K562 (cell line): Measurements from ENCODE around the gene PHETA1. TPM values are rescaled to one million over a fixed set of nuclear protein-coding genes. Genes with fewer than 3 reads are reported as not detected.
A peak's percentile ranks its signal among the peaks of the same experiment; 100 is the strongest.
"Not testable (repeated sequence)": the region's sequence is repeated elsewhere in the genome, so short reads cannot be mapped to it uniquely, and the experiment has no call there.

ENCODE experiments used
- ATAC-seq: fragments of 200-7000 bp; cut with Tn5 transposase; 3 replicates; pipeline ENCODE4 v1.9.1; 2020; ENCODE audit warnings: moderate library complexity
- BruUV-seq: library from RNA; stranded (reverse); fragments of 400-500 nt; replicated peaks from 2 replicates; lab custom pipeline; 2021; lab: Mats Ljungman, UMichigan
- CTCF ChIA-PET: fragments of 300-600 bp; formaldehyde crosslinking; extraction: SDS; loops from one replicate; lab custom pipeline; 2021; ENCODE audit warnings: low intra/inter-chr PET ratio; lab: Yijun Ruan, JAX
- POLR2A ChIA-PET: fragments of 300-600, 350-650 bp; sonication (Branson Sonifier 250); formaldehyde crosslinking; extraction: SDS; loops from one replicate; lab custom pipeline; 2021; ENCODE audit warnings: antibody characterized with exemption, inconsistent platforms; lab: Yijun Ruan, JAX
- DNase-seq, 4 experiments: peaks; one replicate each; pipeline versions ENCODE4 v3.0.0 to v3.0.0-alpha.2; 2011 to 2018; ENCODE audit warnings: low spot score in 3 of 4, mixed read lengths in 3 of 4; ENCODE audit errors: extremely low read depth in 1 of 4
- FAIRE-seq: peaks from 2 replicates; lab custom pipeline; 2011; peaks lifted over from hg19 to GRCh38; lab: Jason Lieb, UNC
- H2AFZ ChIP-seq: 2 replicates; pipeline ENCODE4 v1.6.0; 2011; ENCODE audit warnings: low read depth, low read length, control low read depth, inconsistent platforms
- H3K27ac ChIP-seq: fragments of 200-600 bp; 3 replicates; pipeline ENCODE4 v1.8.0; 2011; ENCODE audit warnings: low read depth, mild to moderate bottlenecking, control low read depth, inconsistent platforms, low read length, moderate library complexity, mixed read lengths; ENCODE audit errors: extremely low read depth
- H3K27me3 ChIP-seq, 2 experiments: fragments of 300-600 bp in 1 of 2; 2 replicates in 1 of 2; 3 replicates in 1 of 2; pipeline versions ENCODE4 v1.6.0 to v1.8.0; 2011; ENCODE audit warnings: inconsistent platforms in 2 of 2, low read length in 2 of 2, mild to moderate bottlenecking in 1 of 2, mixed read lengths in 1 of 2, moderate library complexity in 1 of 2; ENCODE audit not compliant: control insufficient read depth in 2 of 2, insufficient read depth in 2 of 2
- H3K36me3 ChIP-seq: fragments of 300-600 bp; 3 replicates; pipeline ENCODE4 v1.8.0; 2011; ENCODE audit warnings: mild to moderate bottlenecking, low read length, inconsistent platforms; ENCODE audit not compliant: control insufficient read depth, insufficient read depth
- H3K4me1 ChIP-seq, 2 experiments: fragments of 200-600 bp in 1 of 2; replicated peaks in 1 of 2; 2 replicates in 1 of 2; 3 replicates in 1 of 2; pipeline versions ENCODE4 v1.5.1 to v1.8.0; 2011; ENCODE audit warnings: inconsistent platforms in 2 of 2, low read length in 2 of 2, mild to moderate bottlenecking in 1 of 2, mixed read lengths in 1 of 2, moderate library complexity in 1 of 2; ENCODE audit not compliant: control insufficient read depth in 2 of 2, insufficient read depth in 2 of 2
- H3K4me2 ChIP-seq: 2 replicates; pipeline ENCODE4 v1.6.1; 2011; ENCODE audit warnings: low read length, control low read depth, inconsistent platforms, mixed read lengths; ENCODE audit not compliant: insufficient read depth
- H3K4me3 ChIP-seq: fragments of 200-600 bp; sonication (generic), shearing (Covaris generic); 2 replicates; pipeline ENCODE4 v1.5.1; 2016; ENCODE audit warnings: control low read depth, inconsistent platforms
- H3K79me2 ChIP-seq: fragments of 200-600 bp; 3 replicates; pipeline ENCODE4 v1.8.0; 2011; ENCODE audit warnings: low read length, inconsistent platforms; ENCODE audit not compliant: control insufficient read depth, insufficient read depth
- H3K9ac ChIP-seq, 2 experiments: 2 replicates each; pipeline versions ENCODE4 v1.6.0 to v1.6.1; 2011; ENCODE audit warnings: low read depth in 2 of 2, low read length in 2 of 2, control low read depth in 1 of 2, inconsistent platforms in 1 of 2, mild to moderate bottlenecking in 1 of 2, mixed read lengths in 1 of 2; ENCODE audit not compliant: insufficient read depth in 1 of 2
- H3K9me1 ChIP-seq: one replicate; pipeline ENCODE4 v1.6.0; 2011; ENCODE audit warnings: inconsistent platforms, mild to moderate bottlenecking, low read length, moderate library complexity; ENCODE audit not compliant: control insufficient read depth, insufficient read depth
- H3K9me3 ChIP-seq: replicated peaks from 2 replicates; pipeline ENCODE4 v1.5.1; 2011; ENCODE audit warnings: low read depth, low read length, inconsistent platforms; ENCODE audit not compliant: control insufficient read depth, insufficient read depth
- H4K20me1 ChIP-seq: replicated peaks from 2 replicates; pipeline ENCODE4 v1.6.1; 2011; ENCODE audit warnings: low read length, inconsistent platforms, mixed read lengths; ENCODE audit not compliant: control insufficient read depth, insufficient read depth
- CBFA2T3 ChIP-seq: fragments of 450-650 bp; IDR thresholded peaks from 2 replicates; pipeline ENCODE4 v1.6.1; 2017
- KDM1A ChIP-seq, 2 experiments: fragments of 450-650 bp; IDR thresholded peaks; 2 replicates each; pipeline ENCODE4 v1.6.1; 2016; ENCODE audit warnings: mild to moderate bottlenecking in 2 of 2
- LARP7 ChIP-seq: fragments of 450-650 bp; IDR thresholded peaks from 2 replicates; pipeline ENCODE4 v1.6.1; 2016
- SMAD4 ChIP-seq: fragments of 250-450 bp; sonication (Bioruptor Pico); conservative IDR thresholded peaks from 2 replicates; pipeline ENCODE4 v1.8.0; 2021; ENCODE audit warnings: inconsistent platforms, mild to moderate bottlenecking, moderate library complexity
- SMARCE1 ChIP-seq: fragments of 450-650 bp; IDR thresholded peaks from 2 replicates; pipeline ENCODE4 v1.7.1; 2016; ENCODE audit warnings: mild to moderate bottlenecking
- THRAP3 ChIP-seq: fragments of 450-650 bp; IDR thresholded peaks from 2 replicates; pipeline ENCODE4 v1.6.1; 2016; ENCODE audit warnings: mild to moderate bottlenecking, inconsistent platforms, borderline replicate concordance
- TOE1 ChIP-seq, 2 experiments: fragments of 450-650 bp in 1 of 2; sonication (generic) in 1 of 2; formaldehyde crosslinking in 1 of 2; IDR thresholded peaks; 2 replicates each; pipeline versions ENCODE4 v1.7.1 to v1.8.0; 2016 to 2022; ENCODE audit warnings: borderline replicate concordance in 2 of 2, mild to moderate bottlenecking in 2 of 2, antibody characterized with exemption in 1 of 2, inconsistent platforms in 1 of 2, low read depth in 1 of 2, missing genetic modification reagents in 1 of 2, moderate library complexity in 1 of 2
- TRIM24 ChIP-seq, 2 experiments: fragments of 450-650 bp; IDR thresholded peaks; 2 replicates each; pipeline ENCODE4 v1.6.1; 2016
- WGBS: fragments of 100-300 bp; shearing (Covaris generic); methylation state at CpG from one replicate; pipeline ENCODE4 v1.1.6; 2016; ENCODE audit warnings: low coverage, mixed read lengths; ENCODE audit not compliant: insufficient coverage; ENCODE audit errors: missing lambda C conversion rate; 5-methylcytosine and 5-hydroxymethylcytosine counted together
- in situ Hi-C: fragments of 300-500 bp; cut with MboI; formaldehyde crosslinking; loops from 4 replicates; pipeline ENCODE4 v1.15.0; 2018; ENCODE audit warnings: inconsistent platforms, mixed read lengths
- intact Hi-C: fragments of 100-400 bp; cut with micrococcal nuclease; formaldehyde crosslinking; loops from 2 replicates; pipeline ENCODE4 v1.14.2; 2022
- polyA plus RNA-seq, 8 experiments: library from polyadenylated mRNA; depleted of rRNA in 4 of 8; stranded (reverse) in 5 of 8; unstranded in 3 of 8; fragments of >200 nt; fragmentation: Nextera tagmentation in 2 of 8; fragmentation: Illumina TruSeq in 1 of 8; extraction: Ambion mirVana in 2 of 8; extraction: Trizol in 1 of 8; gene quantifications; 2 replicates each; pipeline versions ENCODE4 v1.2.1 to v1.2.3, GENCODE V29; 2011 to 2014; ENCODE audit warnings: inconsistent platforms in 1 of 8, missing spikeins in 1 of 8
- total RNA-seq, 7 experiments: library from RNA; depleted of rRNA in 6 of 7; stranded (reverse); fragments of >200 nt in 6 of 7; fragmentation: Illumina TruSeq in 2 of 7; extraction: Trizol in 2 of 7; gene quantifications; 2 replicates each; pipeline versions ENCODE4 v1.2.1 to v1.2.3, GENCODE V29; 2011 to 2021; ENCODE audit warnings: low replicate concordance in 1 of 7
- TF ChIP-seq, protein P1 (sequence below): fragments of 450-650 bp; IDR thresholded peaks from 2 replicates; pipeline ENCODE4 v1.6.1; 2016; ENCODE audit warnings: antibody characterized with exemption
- TF ChIP-seq, protein P2 (sequence below), 2 experiments: fragments of 450-650 bp; IDR thresholded peaks; 2 replicates each; pipeline ENCODE4 v1.6.1; 2016

PHETA1 gene
- total and polyA plus RNA-seq, 9 of the 15 experiments (the other 6 are each of a cell fraction or from before 2014, with no cell fraction given) = 0.03 to 12.4 (median 3.0) TPM

DNA sequence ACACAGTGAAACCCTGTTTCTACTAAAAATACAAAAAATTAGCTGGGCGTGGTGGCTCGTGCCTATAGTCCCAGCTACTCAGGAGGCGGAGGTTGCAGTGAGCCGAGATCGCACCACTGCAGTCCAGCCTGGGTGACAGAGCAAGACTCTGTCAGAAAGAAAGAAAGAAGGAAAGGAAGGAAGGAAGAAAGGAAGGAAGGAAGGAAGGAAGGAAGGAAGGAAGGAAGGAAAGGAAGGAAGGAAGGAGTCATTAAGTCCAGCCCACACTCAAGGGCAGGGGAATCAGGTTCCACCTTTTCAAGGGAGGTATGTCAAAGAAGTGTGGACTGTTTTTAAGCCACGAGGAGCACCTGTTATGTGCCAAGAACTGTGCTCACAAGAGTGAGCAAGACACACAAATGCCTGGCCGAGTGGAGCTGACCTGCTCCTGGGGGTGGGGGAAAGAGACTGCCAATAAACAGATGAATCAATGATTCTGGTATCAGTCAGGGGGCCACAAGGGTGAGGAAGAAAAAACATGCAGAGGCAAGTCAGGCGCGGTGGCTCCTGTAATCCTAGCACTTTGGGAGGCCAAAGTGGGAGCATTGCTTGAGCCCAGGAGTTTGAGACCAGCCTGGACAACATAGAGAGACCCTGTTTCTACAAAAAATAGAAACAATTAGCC is 31.0 kb upstream of the PHETA1 start:
- POLR2A ChIA-PET = interaction anchor here (1.2 kb wide), 1 partner anchor 57 kb away, joined by 3 read pairs; no protein-coding TSS in a partner anchor
- CTCF ChIA-PET = interaction anchor here (0.7 kb wide), 1 partner anchor 273 kb away, joined by 9 read pairs; no protein-coding TSS in a partner anchor
- H4K20me1 ChIP-seq; H3K79me2 ChIP-seq; H3K36me3 ChIP-seq; H3K27me3 ChIP-seq; ATAC-seq; FAIRE-seq; DNase-seq; BruUV-seq; H3K9me3 ChIP-seq; H3K4me3 ChIP-seq; H3K27ac ChIP-seq; H3K9me1 ChIP-seq; in situ Hi-C loops; TF ChIP-seq TOE1 (CRISPR knock-in tag; IDR thresholded peaks at IDR 0.05; ENCODE audit: borderline replicate concordance, low read depth): not testable (repeated sequence)
- Histone ChIP-seq H3K4me1 (peaks cover 36% of the 10 kb centered on the region in 2 experiments; a peak in 4 of 5 replicates), H2AFZ (peak overlapping the region; percentile 71), H3K9ac (peak overlapping the region in 1 of 2 experiments; percentile 22; a peak in 1 of 4 replicates), H3K4me2 (peak overlapping the region; percentile 12; the same call in 1 of the 2 replicates)
- intact Hi-C loops = loop anchor here (5.0 kb wide), 1 partner anchor 68 kb away; no protein-coding TSS in a partner anchor
- 74% methylated on average over 7 of the region's 9 CpGs for WGBS
- TF ChIP-seq, protein P1, sequence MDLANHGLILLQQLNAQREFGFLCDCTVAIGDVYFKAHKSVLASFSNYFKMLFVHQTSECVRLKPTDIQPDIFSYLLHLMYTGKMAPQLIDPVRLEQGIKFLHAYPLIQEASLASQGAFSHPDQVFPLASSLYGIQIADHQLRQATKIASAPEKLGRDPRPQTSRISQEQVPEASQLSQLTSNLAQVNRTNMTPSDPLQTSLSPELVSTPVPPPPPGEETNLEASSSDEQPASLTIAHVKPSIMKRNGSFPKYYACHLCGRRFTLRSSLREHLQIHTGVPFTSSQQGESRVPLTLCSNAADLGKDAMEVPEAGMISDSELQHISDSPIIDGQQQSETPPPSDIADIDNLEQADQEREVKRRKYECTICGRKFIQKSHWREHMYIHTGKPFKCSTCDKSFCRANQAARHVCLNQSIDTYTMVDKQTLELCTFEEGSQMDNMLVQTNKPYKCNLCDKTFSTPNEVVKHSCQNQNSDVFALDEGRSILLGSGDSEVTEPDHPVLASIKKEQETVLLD = 0 out of 2 replicates have a peak, but pooled peaks have one; percentile 24
- TF ChIP-seq THRAP3 (peak; percentile 61; the same call in 1 of the 2 replicates), KDM1A (IDR thresholded peaks at IDR 0.05) (0 out of 4 replicates have a peak, but pooled peaks of 1 of the 2 experiments have one; percentile 36), SMARCE1 (0 out of 2 replicates have a peak, but pooled peaks have one; percentile 16), LARP7 (0 out of 2 replicates have a peak, but pooled peaks have one; percentile 55), TOE1 (IDR thresholded peaks at IDR 0.05; ENCODE audit: borderline replicate concordance) (peak; percentile 38; the same call in 1 of the 2 replicates), CBFA2T3 (0 out of 2 replicates have a peak, but pooled peaks have one; percentile 7), TRIM24 (IDR thresholded peaks at IDR 0.05) (0 out of 4 replicates have a peak, but pooled peaks have one; percentile 4 to 35), SMAD4 (0 out of 2 replicates have a peak, but pooled peaks have one; percentile 16)
- TF ChIP-seq, protein P2, sequence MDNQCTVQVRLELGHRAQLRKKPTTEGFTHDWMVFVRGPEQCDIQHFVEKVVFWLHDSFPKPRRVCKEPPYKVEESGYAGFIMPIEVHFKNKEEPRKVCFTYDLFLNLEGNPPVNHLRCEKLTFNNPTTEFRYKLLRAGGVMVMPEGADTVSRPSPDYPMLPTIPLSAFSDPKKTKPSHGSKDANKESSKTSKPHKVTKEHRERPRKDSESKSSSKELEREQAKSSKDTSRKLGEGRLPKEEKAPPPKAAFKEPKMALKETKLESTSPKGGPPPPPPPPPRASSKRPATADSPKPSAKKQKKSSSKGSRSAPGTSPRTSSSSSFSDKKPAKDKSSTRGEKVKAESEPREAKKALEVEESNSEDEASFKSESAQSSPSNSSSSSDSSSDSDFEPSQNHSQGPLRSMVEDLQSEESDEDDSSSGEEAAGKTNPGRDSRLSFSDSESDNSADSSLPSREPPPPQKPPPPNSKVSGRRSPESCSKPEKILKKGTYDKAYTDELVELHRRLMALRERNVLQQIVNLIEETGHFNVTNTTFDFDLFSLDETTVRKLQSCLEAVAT (IDR thresholded peaks at IDR 0.05) = peak in 1 of 2 experiments; percentile 36; a peak in 1 of 4 replicates
